Adipocyte (in vitro differentiated cells): Measurements from ENCODE around the gene NEK6.

ENCODE experiments used
- DNase-seq: peaks from one replicate; pipeline ENCODE4 v3.0.0-alpha.2; 2015; ENCODE audit warnings: low read depth
- H3K27me3 ChIP-seq: replicated peaks from 2 replicates; pipeline ENCODE4 v1.7.0; 2013; ENCODE audit warnings: mild to moderate bottlenecking, low read length, moderate library complexity; ENCODE audit not compliant: control insufficient read depth, insufficient read depth
- H3K36me3 ChIP-seq: 2 replicates; pipeline ENCODE4 v1.7.0; 2013; ENCODE audit warnings: low read length, mild to moderate bottlenecking, moderate library complexity; ENCODE audit not compliant: control insufficient read depth, insufficient read depth, severe bottlenecking
- H3K4me1 ChIP-seq: 2 replicates; pipeline ENCODE4 v1.7.0; 2013; ENCODE audit warnings: mild to moderate bottlenecking, low read length, moderate library complexity; ENCODE audit not compliant: control insufficient read depth, insufficient read depth
- H3K4me3 ChIP-seq: 2 replicates; pipeline ENCODE4 v1.7.0; 2013; ENCODE audit warnings: mild to moderate bottlenecking, low read length, moderate library complexity
- H3K9ac ChIP-seq: 2 replicates; pipeline ENCODE4 v1.7.0; 2013; ENCODE audit warnings: mild to moderate bottlenecking, low read length, moderate library complexity
- H3K9me3 ChIP-seq: 2 replicates; pipeline ENCODE4 v1.7.0; 2013; ENCODE audit warnings: mild to moderate bottlenecking, low read length, moderate library complexity; ENCODE audit not compliant: control insufficient read depth

The NEK6 gene

GRCh38 chr9:124272118-124272517, 14.4 kb downstream of the NEK6 start:
- no peak for DNase-seq
- Histone ChIP-seq H3K4me3 (no peak overlapping the region), H3K4me1 (peaks cover 63% of the 10 kb centered on the region), H3K9ac (no peak overlapping the region), H3K36me3 (peaks cover 29% of the 10 kb centered on the region), H3K9me3 (no peaks in the 10 kb centered on the region), H3K27me3 (no peaks in the 10 kb centered on the region)

- DNase-seq, result no peak
- no peak overlapping the region for H3K9ac ChIP-seq
Observed at GRCh38 chr9:124272979-124273378, 15.2 kb downstream of the NEK6 start.

GRCh38 chr9:124273427-124274160, 15.8 kb downstream of the NEK6 start:
- no peak for DNase-seq
- Histone ChIP-seq H3K4me3 (no peak overlapping the region), H3K27me3 (no peaks in the 10 kb centered on the region), H3K4me1 (peaks cover 48% of the 10 kb centered on the region), H3K36me3 (peaks cover 26% of the 10 kb centered on the region), H3K9me3 (no peaks in the 10 kb centered on the region), H3K9ac (no peak overlapping the region)

More at GRCh38 chr9:124272979-124273378, 15.2 kb downstream of the NEK6 start:
- Histone ChIP-seq H3K27me3 (no peaks in the 10 kb centered on the region), H3K4me1 (peaks cover 55% of the 10 kb centered on the region), H3K36me3 (peaks cover 27% of the 10 kb centered on the region), H3K4me3 (no peak overlapping the region), H3K9me3 (no peaks in the 10 kb centered on the region)

GRCh38 chr9:124274226-124274625, 16.5 kb downstream of the NEK6 start:
- no peak for DNase-seq
- H3K9me3 ChIP-seq, result no peaks in the 10 kb centered on the region
- H3K36me3 ChIP-seq, result peaks cover 26% of the 10 kb centered on the region
- H3K9ac ChIP-seq, result no peak overlapping the region
- no peaks in the 10 kb centered on the region for H3K27me3 ChIP-seq
- H3K4me3 ChIP-seq, result no peak overlapping the region
- peaks cover 48% of the 10 kb centered on the region for H3K4me1 ChIP-seq

- no peak overlapping the region for H3K4me3 ChIP-seq
- H3K9me3 ChIP-seq, result no peaks in the 10 kb centered on the region
- peaks cover 23% of the 10 kb centered on the region for H3K36me3 ChIP-seq
- DNase-seq, result no peak
- H3K27me3 ChIP-seq, result no peaks in the 10 kb centered on the region
- no peak overlapping the region for H3K9ac ChIP-seq
- peaks cover 49% of the 10 kb centered on the region for H3K4me1 ChIP-seq
Observed at GRCh38 chr9:124274738-124275137, 17.0 kb downstream of the NEK6 start.

- H3K9me3 ChIP-seq, result no peaks in the 10 kb centered on the region
- H3K4me1 ChIP-seq, result peaks cover 49% of the 10 kb centered on the region
- no peak for DNase-seq
- no peaks in the 10 kb centered on the region for H3K27me3 ChIP-seq
- no peak overlapping the region for H3K4me3 ChIP-seq
- peaks cover 13% of the 10 kb centered on the region for H3K36me3 ChIP-seq
- H3K9ac ChIP-seq, result no peak overlapping the region
Observed at GRCh38 chr9:124277420-124277819, 19.7 kb downstream of the NEK6 start.

GRCh38 chr9:124278054-124278540, 20.3 kb downstream of the NEK6 start:
- Histone ChIP-seq H3K4me3 (no peak overlapping the region), H3K36me3 (peaks cover 10% of the 10 kb centered on the region), H3K9ac (no peak overlapping the region), H3K9me3 (no peaks in the 10 kb centered on the region), H3K4me1 (peaks cover 48% of the 10 kb centered on the region), H3K27me3 (no peaks in the 10 kb centered on the region)
- no peak for DNase-seq

GRCh38 chr9:124279531-124280175, 21.9 kb downstream of the NEK6 start:
- peak overlapping the region; percentile 45 for H3K9ac ChIP-seq
- H3K27me3 ChIP-seq, result no peaks in the 10 kb centered on the region
- no peaks in the 10 kb centered on the region for H3K9me3 ChIP-seq
- H3K4me1 ChIP-seq, result peaks cover 55% of the 10 kb centered on the region
- DNase-seq, result no peak
- peaks cover 10% of the 10 kb centered on the region for H3K36me3 ChIP-seq
- H3K4me3 ChIP-seq, result no peak overlapping the region

GRCh38 chr9:124280176-124280691, 22.5 kb downstream of the NEK6 start:
- DNase-seq, result peak; percentile 77
- Histone ChIP-seq H3K9me3 (no peaks in the 10 kb centered on the region), H3K9ac (peak overlapping the region; percentile 45), H3K4me3 (peak overlapping the region; percentile 1), H3K4me1 (peaks cover 61% of the 10 kb centered on the region), H3K27me3 (no peaks in the 10 kb centered on the region), H3K36me3 (peaks cover 7% of the 10 kb centered on the region)

- no peaks in the 10 kb centered on the region for H3K9me3 ChIP-seq
- H3K27me3 ChIP-seq, result no peaks in the 10 kb centered on the region
- no peak for DNase-seq
- peaks cover 74% of the 10 kb centered on the region for H3K4me1 ChIP-seq
- peak overlapping the region; percentile 85 for H3K9ac ChIP-seq
- H3K36me3 ChIP-seq, result peaks cover 10% of the 10 kb centered on the region
- H3K4me3 ChIP-seq, result peak overlapping the region; percentile 38
Observed at GRCh38 chr9:124281931-124282371, 24.2 kb downstream of the NEK6 start.

- peaks cover 10% of the 10 kb centered on the region for H3K36me3 ChIP-seq
- peak overlapping the region; percentile 38 for H3K4me3 ChIP-seq
- peak overlapping the region; percentile 85 for H3K9ac ChIP-seq
- H3K4me1 ChIP-seq, result peaks cover 81% of the 10 kb centered on the region
- DNase-seq, result no peak
- no peaks in the 10 kb centered on the region for H3K9me3 ChIP-seq
- no peaks in the 10 kb centered on the region for H3K27me3 ChIP-seq
Observed at GRCh38 chr9:124282442-124283227, 24.9 kb downstream of the NEK6 start.
